D721Med (cell line): ENCODE measurements around the gene B3GAT3.
"Not testable (repeated sequence)": the region's sequence is repeated elsewhere in the genome, so short reads cannot be mapped to it uniquely, and the experiment has no call there.

ENCODE experiments used
- DNase-seq: peaks from one replicate; pipeline ENCODE4 v3.0.0; 2011; ENCODE audit warnings: low spot score; ENCODE audit not compliant: insufficient read length
- FAIRE-seq: peaks from 2 replicates; lab custom pipeline; 2011; peaks lifted over from hg19 to GRCh38; lab: Jason Lieb, UNC
- CTCF ChIP-seq: IDR thresholded peaks from 2 replicates; pipeline ENCODE4 v1.5.1; 2012; ENCODE audit warnings: mild to moderate bottlenecking, control low read depth; ENCODE audit not compliant: insufficient read depth; ENCODE audit errors: missing control alignments

B3GAT3 gene

DNA sequence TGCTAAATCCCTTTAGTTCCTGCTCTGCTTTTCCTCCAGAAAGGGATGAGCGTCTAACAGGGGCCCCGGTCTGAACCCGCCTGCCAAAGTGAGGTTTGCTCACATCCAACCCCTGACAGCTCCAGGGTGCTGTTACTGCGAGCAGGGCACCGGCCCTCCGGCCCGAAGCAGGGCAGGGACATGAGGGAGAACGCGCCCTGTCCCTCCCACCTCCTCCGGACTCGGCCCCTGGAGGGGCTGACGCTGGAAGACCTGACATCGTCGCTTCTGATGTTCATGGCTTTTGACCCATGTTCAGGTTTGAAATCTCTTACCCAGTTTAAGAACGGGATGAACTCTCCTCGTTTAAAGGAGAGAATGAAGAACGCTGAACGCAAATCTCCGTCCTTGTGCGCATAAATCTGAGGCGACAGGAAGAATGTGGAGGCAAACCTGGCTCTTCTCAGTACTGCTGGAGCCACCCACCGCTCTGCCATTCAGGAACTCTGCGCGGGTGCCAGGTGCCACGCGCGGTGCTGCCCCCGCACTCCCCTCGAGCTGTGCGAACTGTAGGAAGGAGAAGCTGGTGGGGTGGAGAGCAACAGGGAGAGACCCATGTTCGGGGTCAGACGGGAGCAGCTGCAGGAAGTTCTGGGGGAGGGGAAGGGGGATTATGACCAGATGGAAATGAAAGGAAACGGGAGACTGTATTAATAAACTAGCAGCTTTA lies 47.3 kb downstream of the B3GAT3 start:
- no peak for TF ChIP-seq CTCF
- FAIRE-seq (no peak), DNase-seq (no peak)

DNA sequence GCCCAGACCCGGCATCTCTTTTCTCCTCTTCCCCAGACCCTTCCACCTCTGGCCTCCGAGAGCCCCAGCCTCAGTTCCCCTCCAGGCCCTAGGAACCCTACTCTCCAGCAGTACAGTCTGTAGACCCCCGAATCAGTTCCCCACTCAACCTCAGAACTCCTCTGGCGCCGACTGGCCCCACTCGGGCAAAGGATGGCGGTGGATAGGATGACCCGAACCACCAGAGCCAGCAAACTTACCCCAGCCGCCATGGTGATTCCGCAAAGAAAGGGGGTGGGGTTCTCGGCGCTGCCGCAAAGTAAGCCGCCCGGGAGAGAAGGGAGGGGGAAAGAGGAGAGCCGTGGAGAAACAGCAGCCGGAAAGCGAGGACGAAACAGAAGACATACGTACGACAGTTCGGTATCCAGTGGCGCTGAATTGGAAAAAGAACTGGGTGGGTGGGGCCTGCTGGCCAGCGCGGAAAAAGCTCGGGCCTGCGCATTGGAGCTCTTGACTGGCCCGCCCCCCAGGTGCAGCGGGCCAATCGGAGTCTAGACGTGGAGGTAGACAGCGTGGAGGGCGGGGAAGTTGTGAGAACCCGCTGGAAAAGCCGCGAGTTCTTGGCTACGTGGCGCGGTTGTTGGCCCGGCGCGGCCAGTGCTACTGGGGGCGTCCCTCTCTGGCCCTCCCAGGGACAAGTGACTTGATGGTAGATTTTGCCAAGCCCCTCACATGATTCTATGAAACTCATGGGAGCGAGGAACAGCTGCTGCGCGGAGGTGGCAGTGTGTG lies 48.0 kb downstream of the B3GAT3 start, which contains the start of gene EEF1G:
EEF1G (minus strand) TSS at position 300 of the 771 bp plus-strand sequence; CDS start at position 251, 49 bp downstream.
- FAIRE-seq: no peak
- TF ChIP-seq CTCF: no peak
- peak; percentile 96 for DNase-seq

DNA sequence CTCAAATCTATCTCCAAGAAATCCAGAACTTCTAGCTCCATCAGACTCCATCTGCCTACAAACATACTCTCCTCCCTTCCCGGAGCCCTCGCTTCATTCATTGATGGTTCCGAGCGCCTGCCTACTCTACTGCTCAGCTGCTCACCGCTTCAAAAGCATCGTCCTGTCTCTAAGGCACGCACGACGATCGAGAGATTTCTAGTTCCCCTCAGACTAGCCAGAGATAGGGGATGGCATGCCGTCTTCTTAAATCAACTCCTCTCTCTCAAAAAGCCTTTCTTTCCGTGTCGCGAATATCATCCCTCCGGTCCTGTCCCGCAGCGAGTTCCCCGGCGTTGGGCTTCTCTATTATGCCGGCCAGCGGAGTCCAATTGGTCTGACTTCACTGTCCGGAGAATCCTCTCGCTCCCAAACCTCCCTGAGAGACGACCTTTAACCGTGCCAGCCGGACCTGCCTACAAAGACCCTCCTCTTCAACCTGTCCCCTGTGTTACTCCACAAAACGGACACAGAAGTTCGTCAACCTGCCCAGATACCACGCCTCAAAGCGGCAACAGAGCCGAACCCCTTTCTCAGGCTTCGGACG lies 48.7 kb downstream of the B3GAT3 start:
- DNase-seq (no peak), FAIRE-seq (no peak)
- no peak for TF ChIP-seq CTCF

DNA sequence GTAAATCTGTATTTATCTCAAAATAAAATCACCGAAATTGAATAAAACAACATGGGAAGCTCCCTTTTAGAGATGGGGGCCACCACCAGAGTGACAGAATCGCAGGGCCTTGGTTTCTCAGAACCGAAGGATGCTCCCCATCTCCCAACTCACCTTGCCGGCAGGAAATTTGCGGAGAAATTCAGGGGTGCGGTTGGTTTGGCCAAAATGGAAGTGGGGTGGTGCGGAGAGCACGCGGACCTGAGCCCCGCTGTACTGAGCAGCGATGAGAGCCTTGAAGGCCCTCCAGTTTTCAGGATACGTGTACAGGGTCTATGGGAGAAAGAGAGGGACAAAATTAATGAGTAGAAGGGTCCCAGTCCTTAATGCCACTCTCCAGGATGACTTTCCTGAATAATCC lies 49.4 kb downstream of the B3GAT3 start:
- DNase-seq (no peak), FAIRE-seq (no peak)
- no peak for TF ChIP-seq CTCF

DNA sequence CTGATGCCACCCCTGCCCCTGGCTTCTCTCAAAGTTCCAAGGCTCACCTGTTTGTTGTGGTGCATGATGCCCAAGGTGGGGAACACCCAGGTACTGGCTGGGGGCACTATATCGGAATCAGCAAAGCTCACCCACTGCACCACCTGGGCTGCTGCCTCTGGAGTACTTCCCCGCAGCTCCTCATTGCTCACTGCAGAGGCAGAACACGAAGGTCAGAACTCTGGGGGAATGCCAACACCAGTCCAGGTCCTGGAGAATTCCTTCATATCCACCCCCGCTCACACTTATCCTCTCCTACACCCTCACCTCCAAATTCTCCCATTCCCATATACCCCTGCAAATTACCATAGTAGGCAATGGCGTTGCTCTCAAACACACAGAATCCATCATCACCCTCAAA lies 50.3 kb downstream of the B3GAT3 start:
- FAIRE-seq, DNase-seq: not testable (repeated sequence)

GRCh38 chr11:62570903-62571302 lies 50.9 kb downstream of the B3GAT3 start:
- not testable (repeated sequence) for FAIRE-seq, DNase-seq

GRCh38 chr11:62569611-62570010 lies 52.2 kb downstream of the B3GAT3 start:
- FAIRE-seq: no peak
- no peak for DNase-seq
- TF ChIP-seq CTCF: no peak

DNA sequence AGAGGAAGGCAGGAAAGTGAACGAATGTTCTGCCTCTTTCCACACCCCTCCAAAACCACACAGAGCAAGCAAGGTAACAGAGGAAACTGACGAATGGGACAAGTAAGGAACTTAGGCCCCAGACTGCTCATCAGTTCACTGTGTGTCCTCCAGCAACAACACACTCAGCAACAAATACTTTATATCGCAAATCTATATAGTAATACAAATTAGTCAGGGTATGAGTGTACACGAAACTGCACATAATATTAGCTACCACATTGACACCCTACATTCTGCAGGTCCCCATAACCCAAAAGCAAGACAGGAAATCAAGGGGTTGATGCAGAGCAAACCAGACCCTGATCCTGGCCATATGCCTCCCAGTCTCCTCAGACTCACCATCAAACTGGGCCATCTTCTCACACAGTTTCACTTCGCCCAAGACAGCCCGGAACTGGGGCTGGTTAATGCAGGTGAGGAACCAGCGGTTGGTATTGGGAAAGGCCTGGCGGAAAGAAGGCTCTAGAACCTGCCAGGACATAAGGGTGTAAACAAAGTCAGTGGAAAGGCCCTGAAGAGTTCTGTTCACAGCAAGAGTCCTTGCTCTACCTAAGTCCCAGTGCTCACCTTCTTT lies 54.7 kb downstream of the B3GAT3 start:
- FAIRE-seq (no peak), DNase-seq (no peak)
- TF ChIP-seq CTCF: no peak
